Skin epidermis (tissue), 12 donors: Measurements from ENCODE around the gene CATSPERZ.

Experiments used
- H3K27ac ChIP-seq, 21 experiments: fragments of 200-600 bp; sonication (generic) in 11 of 21; one replicate each; pipeline ENCODE4 v1.5.0; 2020; ENCODE audit warnings: mild to moderate bottlenecking in 3 of 21, inconsistent platforms in 2 of 21, moderate library complexity in 2 of 21
- H3K4me3 ChIP-seq, 7 experiments: fragments of 200-600 bp; sonication (generic) in 2 of 7; one replicate each; pipeline ENCODE4 v1.5.0; 2020; ENCODE audit warnings: inconsistent platforms in 2 of 7, mild to moderate bottlenecking in 2 of 7, moderate library complexity in 1 of 7

CATSPERZ gene

GRCh38 chr11:64299847-64300648 is at the start of gene CATSPERZ:
Gene CATSPERZ, plus strand, starts transcription at chr11:64300358. Its CDS starts 53 bp downstream, at chr11:64300411.
- Histone ChIP-seq H3K4me3 (peak within 1 kb of the TSS; percentile 11 to 34 (median 23)), H3K27ac (peak within 1 kb of the TSS in 16 of 21 experiments; percentile 7 to 82 (median 62))

- H3K4me3 ChIP-seq: peak overlapping the region in 6 of 7 experiments; percentile 55 to 91 (median 78)
- H3K27ac ChIP-seq: peak overlapping the region in 10 of 21 experiments; percentile 8 to 85 (median 68)
These were observed 49.6 kb upstream of the CATSPERZ start for GRCh38 chr11:64250415-64251015.

DNA sequence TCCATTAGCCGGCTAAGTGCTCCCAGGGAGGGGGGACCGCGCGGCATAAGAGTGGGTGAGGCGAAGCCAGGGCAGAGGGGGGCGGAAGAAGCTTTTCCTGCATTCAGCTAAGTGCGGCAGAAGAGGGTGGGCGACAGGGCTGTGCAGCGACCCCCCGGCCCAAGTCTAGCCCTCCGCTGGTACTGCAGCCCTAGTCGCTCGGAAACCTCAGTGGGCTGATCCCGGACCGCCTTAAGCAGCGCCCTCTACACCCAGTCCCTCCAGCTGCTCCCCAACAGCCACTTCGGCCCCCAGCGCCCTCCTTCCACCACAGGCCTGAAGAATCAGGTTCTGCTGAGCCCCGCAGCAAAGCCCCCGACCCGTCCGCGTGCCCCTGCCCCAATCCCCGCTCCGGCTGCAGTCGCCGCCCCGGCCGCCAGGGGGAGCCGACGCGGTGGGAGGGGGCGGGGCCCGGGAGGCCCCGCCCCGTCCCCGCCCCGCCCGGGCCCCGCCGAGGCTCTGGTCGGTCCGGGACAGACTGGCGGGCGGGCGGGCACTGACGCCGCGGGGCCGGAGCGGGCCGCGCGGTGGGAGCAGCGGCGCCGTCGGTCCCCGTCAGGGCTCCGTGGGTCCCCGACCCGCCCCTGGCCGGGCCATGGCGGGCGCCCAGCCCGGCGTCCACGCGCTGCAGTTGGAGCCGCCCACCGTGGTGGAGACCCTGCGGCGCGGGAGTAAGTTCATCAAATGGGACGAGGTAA is 49.0 kb upstream of the CATSPERZ start, which contains the start of gene PLCB3:
Gene PLCB3 (plus strand): TSS at position 515 of the 737 bp plus-strand sequence. CDS start 120 bp downstream, at position 635.
- Histone ChIP-seq H3K27ac (peak within 1 kb of the TSS; percentile 11 to 90 (median 80)), H3K4me3 (peak within 1 kb of the TSS; percentile 55 to 91 (median 70))

DNA sequence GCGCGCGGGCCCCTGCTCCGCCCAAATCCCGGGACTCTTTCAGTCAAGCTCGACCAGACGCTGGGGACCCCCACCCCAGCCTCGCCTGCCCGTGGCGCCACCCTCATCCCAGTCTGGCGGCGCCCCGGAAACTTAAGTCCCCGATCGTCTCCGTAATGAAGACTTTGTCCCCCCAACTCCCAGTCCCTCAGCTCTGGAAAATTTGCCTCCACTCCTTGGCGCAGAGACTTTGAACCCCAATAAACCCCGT is 48.5 kb upstream of the CATSPERZ start:
- H3K27ac ChIP-seq: peak overlapping the region; percentile 11 to 90 (median 80)
- H3K4me3 ChIP-seq: peak overlapping the region; percentile 55 to 91 (median 70)

GRCh38 chr11:64252003-64252872 is 47.9 kb upstream of the CATSPERZ start:
- peak overlapping the region; percentile 55 to 91 (median 70) for H3K4me3 ChIP-seq
- H3K27ac ChIP-seq: peak overlapping the region; percentile 11 to 90 (median 80)

- H3K27ac ChIP-seq: peak overlapping the region in 5 of 21 experiments; percentile 68 to 87 (median 79)
- H3K4me3 ChIP-seq: peak overlapping the region in 3 of 7 experiments; percentile 63 to 87 (median 67)
These were observed 47.1 kb upstream of the CATSPERZ start for GRCh38 chr11:64253043-64253442.

GRCh38 chr11:64253481-64253880 is 46.7 kb upstream of the CATSPERZ start:
- H3K27ac ChIP-seq: peak overlapping the region in 1 of 21 experiments; percentile 87
- H3K4me3 ChIP-seq: no peak overlapping the region

GRCh38 chr11:64254326-64254725 is 45.8 kb upstream of the CATSPERZ start:
- H3K4me3 ChIP-seq: no peak overlapping the region
- peak overlapping the region in 1 of 21 experiments; percentile 87 for H3K27ac ChIP-seq

GRCh38 chr11:64255135-64256128 is 44.7 kb upstream of the CATSPERZ start:
- H3K27ac ChIP-seq: no peak overlapping the region
- no peak overlapping the region for H3K4me3 ChIP-seq

DNA sequence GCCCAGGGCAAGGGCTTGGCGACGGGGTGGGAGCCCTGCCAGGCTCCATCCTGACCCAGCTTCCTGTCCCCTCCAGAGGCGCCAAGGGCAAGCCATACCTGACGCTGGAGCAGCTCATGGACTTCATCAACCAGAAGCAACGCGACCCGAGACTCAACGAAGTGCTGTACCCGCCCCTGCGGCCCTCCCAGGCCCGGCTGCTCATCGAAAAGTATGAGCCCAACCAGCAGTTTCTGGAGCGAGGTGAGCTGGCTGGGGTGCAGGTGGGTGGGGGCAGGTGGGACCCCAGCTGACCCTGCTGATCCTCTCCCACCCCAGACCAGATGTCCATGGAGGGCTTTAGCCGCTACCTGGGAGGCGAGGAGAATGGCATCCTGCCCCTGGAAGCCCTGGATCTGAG is 43.9 kb upstream of the CATSPERZ start:
- H3K27ac ChIP-seq: no peak overlapping the region
- H3K4me3 ChIP-seq: no peak overlapping the region

DNA sequence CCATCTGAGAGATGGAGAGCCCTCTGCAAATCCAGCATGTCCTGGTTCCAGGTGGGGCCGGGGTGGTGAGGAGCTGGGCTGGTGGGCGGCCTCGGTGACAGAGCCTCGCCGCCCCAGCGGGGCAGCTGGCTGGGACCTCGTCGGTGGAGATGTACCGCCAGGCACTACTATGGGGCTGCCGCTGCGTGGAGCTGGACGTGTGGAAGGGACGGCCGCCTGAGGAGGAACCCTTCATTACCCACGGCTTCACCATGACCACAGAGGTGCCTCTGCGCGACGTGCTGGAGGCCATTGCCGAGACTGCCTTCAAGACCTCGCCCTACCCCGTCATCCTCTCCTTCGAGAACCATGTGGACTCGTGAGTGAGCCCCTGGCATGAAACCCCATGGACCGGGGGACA is 41.8 kb upstream of the CATSPERZ start:
- no peak overlapping the region for H3K27ac ChIP-seq
- no peak overlapping the region for H3K4me3 ChIP-seq

- H3K4me3 ChIP-seq: no peak overlapping the region
These were observed 41.1 kb upstream of the CATSPERZ start for GRCh38 chr11:64258946-64259532.

GRCh38 chr11:64259533-64260067 is 40.6 kb upstream of the CATSPERZ start:
- H3K4me3 ChIP-seq: no peak overlapping the region
- no peak overlapping the region for H3K27ac ChIP-seq

More at GRCh38 chr11:64258946-64259532, 41.1 kb upstream of the CATSPERZ start:
- H3K27ac ChIP-seq: no peak overlapping the region

- H3K27ac ChIP-seq: no peak overlapping the region
- no peak overlapping the region for H3K4me3 ChIP-seq
These were observed 39.9 kb upstream of the CATSPERZ start for GRCh38 chr11:64260147-64260708.

DNA sequence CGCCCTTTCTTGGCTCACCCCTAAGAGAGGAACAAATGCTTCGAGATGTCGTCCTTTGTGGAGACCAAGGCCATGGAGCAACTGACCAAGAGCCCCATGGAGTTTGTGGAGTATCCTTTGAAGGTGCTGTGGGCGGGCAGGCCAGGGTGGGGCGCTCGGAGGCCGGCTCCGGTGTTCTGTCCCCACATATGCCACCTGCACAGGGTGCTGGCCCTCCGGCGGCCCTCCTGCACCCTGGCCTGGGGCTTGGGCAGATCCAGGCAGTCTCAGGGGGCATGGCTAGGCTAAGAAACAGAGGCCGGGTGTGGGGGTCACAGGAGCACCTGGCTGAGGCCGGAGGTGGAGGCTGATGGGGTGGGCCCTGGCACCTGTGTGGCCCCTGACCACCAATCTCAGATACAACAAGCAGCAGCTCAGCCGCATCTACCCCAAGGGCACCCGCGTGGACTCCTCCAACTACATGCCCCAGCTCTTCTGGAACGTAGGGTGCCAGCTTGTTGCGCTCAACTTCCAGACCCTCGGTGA is 38.5 kb upstream of the CATSPERZ start:
- Histone ChIP-seq H3K27ac (no peak overlapping the region), H3K4me3 (no peak overlapping the region)

DNA sequence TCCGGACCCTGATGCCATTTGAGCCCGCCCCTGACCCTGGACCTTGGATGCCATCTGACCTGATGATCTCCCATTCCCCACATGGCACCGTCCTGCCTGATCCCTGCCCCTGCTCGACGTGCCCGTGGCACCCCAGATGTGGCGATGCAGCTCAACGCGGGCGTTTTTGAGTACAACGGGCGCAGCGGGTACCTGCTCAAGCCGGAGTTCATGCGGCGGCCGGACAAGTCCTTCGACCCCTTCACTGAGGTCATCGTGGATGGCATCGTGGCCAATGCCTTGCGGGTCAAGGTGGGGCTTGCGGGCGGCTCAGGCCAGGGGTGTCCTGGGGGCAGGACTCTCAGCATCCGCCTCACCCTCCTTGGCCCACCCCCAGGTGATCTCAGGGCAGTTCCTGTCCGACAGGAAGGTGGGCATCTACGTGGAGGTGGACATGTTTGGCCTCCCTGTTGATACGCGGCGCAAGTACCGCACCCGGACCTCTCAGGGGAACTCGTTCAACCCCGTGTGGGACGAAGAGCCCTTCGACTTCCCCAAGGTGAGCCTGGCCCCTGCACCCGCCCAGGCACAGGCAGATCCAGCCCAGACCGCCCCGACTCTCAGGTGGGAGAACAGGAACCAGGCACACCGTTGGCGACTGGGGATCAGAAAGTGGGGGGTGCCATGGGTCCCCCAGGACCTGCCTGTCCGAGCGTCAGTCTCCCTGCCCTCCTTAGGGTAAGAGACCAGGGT is 37.7 kb upstream of the CATSPERZ start:
- no peak overlapping the region for H3K4me3 ChIP-seq

More for the DNA sequence above, 37.7 kb upstream of the CATSPERZ start:
- H3K27ac ChIP-seq: no peak overlapping the region
